HepG2 (cell line): Measurements from ENCODE around the gene RIOK2. TPM values are rescaled to one million over a fixed set of nuclear protein-coding genes. Genes with fewer than 3 reads are reported as not detected.

ENCODE experiments used
- DNMT1 ChIP-seq: sonication (generic); formaldehyde crosslinking; IDR thresholded peaks from 2 replicates; pipeline ENCODE4 v1.5.1; 2020; ENCODE audit warnings: mild to moderate bottlenecking, missing genetic modification reagents
- HHEX ChIP-seq: IDR thresholded peaks from 2 replicates; pipeline ENCODE4 v1.6.1; 2016; ENCODE audit warnings: control low read depth
- KMT2B ChIP-seq: IDR thresholded peaks from 2 replicates; pipeline ENCODE4 v1.6.1; 2016; ENCODE audit warnings: missing genetic modification reagents, missing compliant biosample characterization
- MATR3 ChIP-seq: sonication (generic); formaldehyde crosslinking; IDR thresholded peaks from 2 replicates; pipeline ENCODE4 v1.4.0; 2020; ENCODE audit warnings: missing genetic modification reagents
- MTF1 ChIP-seq: sonication (generic); formaldehyde crosslinking; IDR thresholded peaks from 2 replicates; pipeline ENCODE4 v1.5.0; 2020; ENCODE audit warnings: missing genetic modification reagents
- NR3C1 ChIP-seq: sonication (generic); formaldehyde crosslinking; IDR thresholded peaks from 2 replicates; pipeline ENCODE4 v1.4.0; 2020; ENCODE audit warnings: missing genetic modification reagents
- POGZ ChIP-seq: sonication (generic); formaldehyde crosslinking; IDR thresholded peaks from 2 replicates; pipeline ENCODE4 v1.4.0; 2020; ENCODE audit warnings: mild to moderate bottlenecking, missing genetic modification reagents
- RBM22 ChIP-seq: fragments of 200-400 bp; formaldehyde crosslinking; optimal IDR thresholded peaks from 2 replicates; pipeline ENCODE3; 2017; ENCODE audit warnings: mild to moderate bottlenecking, low read length, moderate library complexity
- SATB2 ChIP-seq: sonication (generic); formaldehyde crosslinking; IDR thresholded peaks from 2 replicates; pipeline ENCODE4 v1.5.0; 2020; ENCODE audit warnings: missing genetic modification reagents
- ZMYM4 ChIP-seq: sonication (generic); formaldehyde crosslinking; IDR thresholded peaks from 2 replicates; pipeline ENCODE4 v1.8.1; 2023; ENCODE audit warnings: mild to moderate bottlenecking, missing genetic modification reagents
- ZNF235 ChIP-seq: sonication (generic); formaldehyde crosslinking; IDR thresholded peaks from 2 replicates; pipeline ENCODE4 v1.8.1; 2023; ENCODE audit warnings: mild to moderate bottlenecking, missing genetic modification reagents, borderline replicate concordance
- ZNF33A ChIP-seq: sonication (generic); formaldehyde crosslinking; IDR thresholded peaks from 2 replicates; pipeline ENCODE4 v1.5.1; 2020; ENCODE audit warnings: missing genetic modification reagents, mild to moderate bottlenecking, moderate library complexity, borderline replicate concordance
- ZNF552 ChIP-seq: sonication (generic); formaldehyde crosslinking; IDR thresholded peaks from 2 replicates; pipeline ENCODE4 v1.9.0; 2022; ENCODE audit warnings: missing genetic modification reagents, mild to moderate bottlenecking, borderline replicate concordance
- ZNF878 ChIP-seq: sonication (generic); formaldehyde crosslinking; IDR thresholded peaks from 2 replicates; pipeline ENCODE4 v1.8.1; 2023; ENCODE audit warnings: mild to moderate bottlenecking, missing genetic modification reagents, moderate library complexity
- ZSCAN22 ChIP-seq: sonication (generic); formaldehyde crosslinking; IDR thresholded peaks from 2 replicates; pipeline ENCODE4 v1.4.0; 2020; ENCODE audit warnings: mild to moderate bottlenecking, missing genetic modification reagents
- ZZZ3 ChIP-seq: sonication (generic); formaldehyde crosslinking; IDR thresholded peaks from 2 replicates; pipeline ENCODE4 v1.4.0; 2020; ENCODE audit warnings: missing genetic modification reagents, mild to moderate bottlenecking, borderline replicate concordance
- polyA plus RNA-seq, 8 experiments: library from polyadenylated mRNA; depleted of rRNA in 3 of 8; stranded (reverse) in 7 of 8; unstranded in 1 of 8; fragments of >200 nt; fragmentation: Illumina TruSeq in 4 of 8; extraction: Trizol in 4 of 8; gene quantifications; 2 replicates each; pipeline versions ENCODE4 v1.2.1 to v1.2.3, GENCODE V29; 2011 to 2016; ENCODE audit warnings: low read depth in 4 of 8, missing spikeins in 1 of 8, mixed read lengths in 1 of 8; ENCODE audit not compliant: insufficient read depth in 1 of 8
- total RNA-seq, 5 experiments: library from RNA; depleted of rRNA; stranded (reverse); fragments of >200 nt; fragmentation: Illumina TruSeq; extraction: Trizol; gene quantifications; 2 replicates each; pipeline ENCODE4 v1.2.3, GENCODE V29; 2016; ENCODE audit warnings: low read depth in 1 of 5
- TF ChIP-seq, protein P1 (sequence below): sonication (generic); formaldehyde crosslinking; IDR thresholded peaks from 2 replicates; pipeline ENCODE4 v1.4.0; 2020; ENCODE audit warnings: missing genetic modification reagents
- TF ChIP-seq, protein P2 (sequence below): sonication (generic); formaldehyde crosslinking; IDR thresholded peaks from 2 replicates; pipeline ENCODE4 v1.5.0; 2020; ENCODE audit warnings: mild to moderate bottlenecking, missing genetic modification reagents
- TF ChIP-seq, protein P3 (sequence below): sonication (generic); formaldehyde crosslinking; IDR thresholded peaks from 2 replicates; pipeline ENCODE4 v1.5.1; 2020; ENCODE audit warnings: missing genetic modification reagents, mild to moderate bottlenecking, borderline replicate concordance

The RIOK2 gene
- total and polyA plus RNA-seq, 2 of the 13 experiments (the other 11 are each of a cell fraction or from before 2014, with no cell fraction given) = 8.1 to 46.6 TPM

DNA sequence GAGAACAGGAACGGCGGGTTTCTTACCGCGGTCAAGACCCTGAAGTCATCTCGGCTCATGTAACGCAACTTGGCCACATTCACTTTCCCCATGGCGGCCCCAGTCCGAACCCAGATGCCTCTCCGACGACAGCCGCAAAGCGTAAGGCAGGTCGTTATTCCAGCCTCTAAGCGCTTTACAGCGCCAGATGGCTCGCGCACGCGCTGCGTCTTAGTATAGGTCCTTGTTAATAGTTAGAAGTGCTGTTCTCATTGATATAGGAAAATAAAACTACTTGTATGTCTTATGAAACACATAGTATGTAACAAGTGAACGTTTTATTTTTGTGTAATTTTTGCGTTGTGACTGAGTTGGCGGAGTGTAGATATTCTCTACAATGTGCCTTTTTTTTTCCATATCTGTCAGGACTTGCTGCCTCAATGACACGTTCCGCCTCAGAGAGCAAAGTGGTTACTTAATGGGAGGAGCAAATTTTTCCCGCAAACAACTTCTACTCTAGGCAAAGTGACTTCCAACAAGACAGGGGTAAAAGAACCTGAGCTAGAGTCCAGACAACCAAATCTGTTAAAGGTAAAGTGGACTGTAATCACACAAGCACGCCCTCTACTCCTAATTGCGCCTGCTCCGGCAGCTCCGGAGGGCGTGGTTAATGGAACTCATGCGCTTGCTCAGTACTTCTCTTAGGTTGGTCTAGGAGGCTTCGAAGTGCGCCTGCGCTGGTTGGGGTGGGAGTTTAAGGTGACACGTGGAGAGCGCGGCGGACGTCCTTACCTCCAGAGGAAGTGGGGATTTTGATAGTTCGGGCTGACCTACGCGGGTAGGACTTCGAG is at the start of gene RIOK2 (continued):
- TF ChIP-seq, protein P1, sequence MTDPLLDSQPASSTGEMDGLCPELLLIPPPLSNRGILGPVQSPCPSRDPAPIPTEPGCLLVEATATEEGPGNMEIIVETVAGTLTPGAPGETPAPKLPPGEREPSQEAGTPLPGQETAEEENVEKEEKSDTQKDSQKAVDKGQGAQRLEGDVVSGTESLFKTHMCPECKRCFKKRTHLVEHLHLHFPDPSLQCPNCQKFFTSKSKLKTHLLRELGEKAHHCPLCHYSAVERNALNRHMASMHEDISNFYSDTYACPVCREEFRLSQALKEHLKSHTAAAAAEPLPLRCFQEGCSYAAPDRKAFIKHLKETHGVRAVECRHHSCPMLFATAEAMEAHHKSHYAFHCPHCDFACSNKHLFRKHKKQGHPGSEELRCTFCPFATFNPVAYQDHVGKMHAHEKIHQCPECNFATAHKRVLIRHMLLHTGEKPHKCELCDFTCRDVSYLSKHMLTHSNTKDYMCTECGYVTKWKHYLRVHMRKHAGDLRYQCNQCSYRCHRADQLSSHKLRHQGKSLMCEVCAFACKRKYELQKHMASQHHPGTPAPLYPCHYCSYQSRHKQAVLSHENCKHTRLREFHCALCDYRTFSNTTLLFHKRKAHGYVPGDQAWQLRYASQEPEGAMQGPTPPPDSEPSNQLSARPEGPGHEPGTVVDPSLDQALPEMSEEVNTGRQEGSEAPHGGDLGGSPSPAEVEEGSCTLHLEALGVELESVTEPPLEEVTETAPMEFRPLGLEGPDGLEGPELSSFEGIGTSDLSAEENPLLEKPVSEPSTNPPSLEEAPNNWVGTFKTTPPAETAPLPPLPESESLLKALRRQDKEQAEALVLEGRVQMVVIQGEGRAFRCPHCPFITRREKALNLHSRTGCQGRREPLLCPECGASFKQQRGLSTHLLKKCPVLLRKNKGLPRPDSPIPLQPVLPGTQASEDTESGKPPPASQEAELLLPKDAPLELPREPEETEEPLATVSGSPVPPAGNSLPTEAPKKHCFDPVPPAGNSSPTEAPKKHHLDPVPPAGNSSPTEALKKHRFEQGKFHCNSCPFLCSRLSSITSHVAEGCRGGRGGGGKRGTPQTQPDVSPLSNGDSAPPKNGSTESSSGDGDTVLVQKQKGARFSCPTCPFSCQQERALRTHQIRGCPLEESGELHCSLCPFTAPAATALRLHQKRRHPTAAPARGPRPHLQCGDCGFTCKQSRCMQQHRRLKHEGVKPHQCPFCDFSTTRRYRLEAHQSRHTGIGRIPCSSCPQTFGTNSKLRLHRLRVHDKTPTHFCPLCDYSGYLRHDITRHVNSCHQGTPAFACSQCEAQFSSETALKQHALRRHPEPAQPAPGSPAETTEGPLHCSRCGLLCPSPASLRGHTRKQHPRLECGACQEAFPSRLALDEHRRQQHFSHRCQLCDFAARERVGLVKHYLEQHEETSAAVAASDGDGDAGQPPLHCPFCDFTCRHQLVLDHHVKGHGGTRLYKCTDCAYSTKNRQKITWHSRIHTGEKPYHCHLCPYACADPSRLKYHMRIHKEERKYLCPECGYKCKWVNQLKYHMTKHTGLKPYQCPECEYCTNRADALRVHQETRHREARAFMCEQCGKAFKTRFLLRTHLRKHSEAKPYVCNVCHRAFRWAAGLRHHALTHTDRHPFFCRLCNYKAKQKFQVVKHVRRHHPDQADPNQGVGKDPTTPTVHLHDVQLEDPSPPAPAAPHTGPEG (CRISPR knock-in tag) = peak; percentile 86
- TF ChIP-seq DNMT1 (CRISPR knock-in tag) (no peak), RBM22 (peak; percentile 38), NR3C1 (CRISPR knock-in tag) (no peak), ZZZ3 (CRISPR knock-in tag) (no peak), ZMYM4 (CRISPR knock-in tag) (peak; percentile 64), ZNF878 (CRISPR knock-in tag) (0 out of 2 replicates have a peak, but pooled peaks have one; percentile 29), ZNF552 (CRISPR knock-in tag) (peak; percentile 93; the same call in 1 of the 2 replicates), SATB2 (CRISPR knock-in tag) (0 out of 2 replicates have a peak, but pooled peaks have one; percentile 69), ZNF235 (CRISPR knock-in tag) (no peak), MATR3 (no peak), ZSCAN22 (no peak), POGZ (CRISPR knock-in tag) (peak; percentile 43), KMT2B (peak; percentile 59), ZNF33A (CRISPR knock-in tag) (no peak), MTF1 (peak; percentile 84), HHEX (CRISPR knock-in tag) (no peak)
- TF ChIP-seq, protein P2, sequence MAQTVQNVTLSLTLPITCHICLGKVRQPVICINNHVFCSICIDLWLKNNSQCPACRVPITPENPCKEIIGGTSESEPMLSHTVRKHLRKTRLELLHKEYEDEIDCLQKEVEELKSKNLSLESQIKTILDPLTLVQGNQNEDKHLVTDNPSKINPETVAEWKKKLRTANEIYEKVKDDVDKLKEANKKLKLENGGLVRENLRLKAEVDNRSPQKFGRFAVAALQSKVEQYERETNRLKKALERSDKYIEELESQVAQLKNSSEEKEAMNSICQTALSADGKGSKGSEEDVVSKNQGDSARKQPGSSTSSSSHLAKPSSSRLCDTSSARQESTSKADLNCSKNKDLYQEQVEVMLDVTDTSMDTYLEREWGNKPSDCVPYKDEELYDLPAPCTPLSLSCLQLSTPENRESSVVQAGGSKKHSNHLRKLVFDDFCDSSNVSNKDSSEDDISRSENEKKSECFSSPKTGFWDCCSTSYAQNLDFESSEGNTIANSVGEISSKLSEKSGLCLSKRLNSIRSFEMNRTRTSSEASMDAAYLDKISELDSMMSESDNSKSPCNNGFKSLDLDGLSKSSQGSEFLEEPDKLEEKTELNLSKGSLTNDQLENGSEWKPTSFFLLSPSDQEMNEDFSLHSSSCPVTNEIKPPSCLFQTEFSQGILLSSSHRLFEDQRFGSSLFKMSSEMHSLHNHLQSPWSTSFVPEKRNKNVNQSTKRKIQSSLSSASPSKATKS (CRISPR knock-in tag) = no peak
- TF ChIP-seq, protein P3, sequence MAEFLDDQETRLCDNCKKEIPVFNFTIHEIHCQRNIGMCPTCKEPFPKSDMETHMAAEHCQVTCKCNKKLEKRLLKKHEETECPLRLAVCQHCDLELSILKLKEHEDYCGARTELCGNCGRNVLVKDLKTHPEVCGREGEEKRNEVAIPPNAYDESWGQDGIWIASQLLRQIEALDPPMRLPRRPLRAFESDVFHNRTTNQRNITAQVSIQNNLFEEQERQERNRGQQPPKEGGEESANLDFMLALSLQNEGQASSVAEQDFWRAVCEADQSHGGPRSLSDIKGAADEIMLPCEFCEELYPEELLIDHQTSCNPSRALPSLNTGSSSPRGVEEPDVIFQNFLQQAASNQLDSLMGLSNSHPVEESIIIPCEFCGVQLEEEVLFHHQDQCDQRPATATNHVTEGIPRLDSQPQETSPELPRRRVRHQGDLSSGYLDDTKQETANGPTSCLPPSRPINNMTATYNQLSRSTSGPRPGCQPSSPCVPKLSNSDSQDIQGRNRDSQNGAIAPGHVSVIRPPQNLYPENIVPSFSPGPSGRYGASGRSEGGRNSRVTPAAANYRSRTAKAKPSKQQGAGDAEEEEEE (CRISPR knock-in tag) = no peak
